ENCODE data around the gene GSC2. TPM values are rescaled to one million over a fixed set of nuclear protein-coding genes. Genes with fewer than 3 reads are reported as not detected.

Gene GSC2
- total and polyA plus RNA-seq, 9 of the 15 experiments (the other 6 are each of a cell fraction or from before 2014, with no cell fraction given) = not detected

DNA sequence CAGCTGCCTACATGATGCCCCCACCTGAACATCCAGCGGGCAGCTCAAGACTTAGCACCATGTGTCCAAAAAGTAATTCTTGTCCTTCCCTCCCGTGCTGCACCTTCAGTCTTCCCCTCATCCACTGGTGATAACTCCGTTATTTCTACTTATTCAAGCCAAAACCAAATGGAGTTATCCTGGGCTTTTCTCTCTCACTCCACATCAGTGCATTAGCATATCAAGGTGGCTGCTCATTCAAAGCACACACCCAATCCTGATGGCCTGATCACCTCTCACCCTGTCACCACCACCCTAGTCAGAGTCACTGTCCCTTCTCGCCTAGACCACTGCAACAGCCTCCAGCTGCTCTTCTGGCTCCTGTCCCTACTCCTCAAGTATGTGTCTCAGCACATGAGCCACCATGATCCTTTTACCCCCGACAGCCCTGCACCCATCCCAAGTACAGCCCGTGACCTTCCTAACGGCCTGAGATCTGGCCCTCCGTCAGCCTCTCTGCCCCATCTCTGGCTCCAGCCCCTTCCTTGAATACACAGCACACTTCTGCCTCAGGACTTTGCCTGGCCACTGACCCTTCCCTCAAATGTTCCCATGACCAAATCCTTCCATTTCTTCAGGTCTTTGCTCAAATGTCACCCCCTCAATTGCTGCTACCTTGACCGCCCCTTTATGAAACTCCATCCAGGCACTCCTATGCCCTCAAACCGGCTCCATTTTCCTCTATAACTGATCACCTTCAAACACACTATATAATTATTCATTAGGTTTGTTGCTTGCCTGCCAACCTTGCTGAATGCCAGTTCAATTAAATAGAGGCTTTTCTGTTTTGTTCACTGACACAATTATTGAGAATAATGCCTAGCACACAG is 48.1 kb upstream of the GSC2 start (continued):
- TF ChIP-seq, protein P1, sequence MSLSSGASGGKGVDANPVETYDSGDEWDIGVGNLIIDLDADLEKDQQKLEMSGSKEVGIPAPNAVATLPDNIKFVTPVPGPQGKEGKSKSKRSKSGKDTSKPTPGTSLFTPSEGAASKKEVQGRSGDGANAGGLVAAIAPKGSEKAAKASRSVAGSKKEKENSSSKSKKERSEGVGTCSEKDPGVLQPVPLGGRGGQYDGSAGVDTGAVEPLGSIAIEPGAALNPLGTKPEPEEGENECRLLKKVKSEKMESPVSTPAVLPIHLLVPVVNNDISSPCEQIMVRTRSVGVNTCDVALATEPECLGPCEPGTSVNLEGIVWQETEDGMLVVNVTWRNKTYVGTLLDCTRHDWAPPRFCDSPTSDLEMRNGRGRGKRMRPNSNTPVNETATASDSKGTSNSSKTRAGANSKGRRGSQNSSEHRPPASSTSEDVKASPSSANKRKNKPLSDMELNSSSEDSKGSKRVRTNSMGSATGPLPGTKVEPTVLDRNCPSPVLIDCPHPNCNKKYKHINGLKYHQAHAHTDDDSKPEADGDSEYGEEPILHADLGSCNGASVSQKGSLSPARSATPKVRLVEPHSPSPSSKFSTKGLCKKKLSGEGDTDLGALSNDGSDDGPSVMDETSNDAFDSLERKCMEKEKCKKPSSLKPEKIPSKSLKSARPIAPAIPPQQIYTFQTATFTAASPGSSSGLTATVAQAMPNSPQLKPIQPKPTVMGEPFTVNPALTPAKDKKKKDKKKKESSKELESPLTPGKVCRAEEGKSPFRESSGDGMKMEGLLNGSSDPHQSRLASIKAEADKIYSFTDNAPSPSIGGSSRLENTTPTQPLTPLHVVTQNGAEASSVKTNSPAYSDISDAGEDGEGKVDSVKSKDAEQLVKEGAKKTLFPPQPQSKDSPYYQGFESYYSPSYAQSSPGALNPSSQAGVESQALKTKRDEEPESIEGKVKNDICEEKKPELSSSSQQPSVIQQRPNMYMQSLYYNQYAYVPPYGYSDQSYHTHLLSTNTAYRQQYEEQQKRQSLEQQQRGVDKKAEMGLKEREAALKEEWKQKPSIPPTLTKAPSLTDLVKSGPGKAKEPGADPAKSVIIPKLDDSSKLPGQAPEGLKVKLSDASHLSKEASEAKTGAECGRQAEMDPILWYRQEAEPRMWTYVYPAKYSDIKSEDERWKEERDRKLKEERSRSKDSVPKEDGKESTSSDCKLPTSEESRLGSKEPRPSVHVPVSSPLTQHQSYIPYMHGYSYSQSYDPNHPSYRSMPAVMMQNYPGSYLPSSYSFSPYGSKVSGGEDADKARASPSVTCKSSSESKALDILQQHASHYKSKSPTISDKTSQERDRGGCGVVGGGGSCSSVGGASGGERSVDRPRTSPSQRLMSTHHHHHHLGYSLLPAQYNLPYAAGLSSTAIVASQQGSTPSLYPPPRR (CRISPR knock-in tag; IDR thresholded peaks at IDR 0.05; ENCODE audit: borderline replicate concordance) = no peak
- TF ChIP-seq SRSF7 (optimal IDR thresholded peaks at IDR 0.05; ENCODE audit: low read depth, low read length) (no peak), KLF10 (CRISPR knock-in tag; IDR thresholded peaks at IDR 0.05) (no peak), SMC3 (conservative IDR thresholded peaks at IDR 0.05; ENCODE audit: insufficient read depth, low read depth, low read length) (no peak), PTBP1 (IDR thresholded peaks at IDR 0.05; ENCODE audit: low read depth, low read length) (no peak), ETV1 (tag; conservative IDR thresholded peaks at IDR 0.05; ENCODE audit: low read depth) (no peak), RAD21 (CRISPR knock-in tag; conservative IDR thresholded peaks at IDR 0.05 in 1 of 2, IDR thresholded peaks at IDR 0.05 in 1 of 2) (no peak), MCM3 (IDR thresholded peaks at IDR 0.05) (no peak), NCOA4 (IDR thresholded peaks at IDR 0.05; ENCODE audit: partially characterized antibody) (no peak)

Data from K562 (cell line).